Measurements from ENCODE around the gene SP100. TPM values are rescaled to one million over a fixed set of nuclear protein-coding genes. Genes with fewer than 3 reads are reported as not detected.

The SP100 gene
- total and polyA plus RNA-seq, 2 of the 8 experiments (the other 6 are each of a cell fraction or from before 2014, with no cell fraction given), result 0.06 to 1.1 TPM

GRCh38 chr2:230569298-230569697 is 153.3 kb downstream of the SP100 start:
- TF ChIP-seq KDM1A (IDR thresholded peaks at IDR 0.05; ENCODE audit: borderline replicate concordance, low read length) (no peak), BACH1 (IDR thresholded peaks at IDR 0.05; ENCODE audit: low read length) (no peak), SP2 (IDR thresholded peaks at IDR 0.05; ENCODE audit: low read length) (no peak)
- Histone ChIP-seq H3K27ac (ENCODE audit: low read depth, low read length) (no peak overlapping the region), H3K4me2 (ENCODE audit: insufficient read depth in 1 of 2, low read depth in 2 of 2, low read length in 2 of 2) (no peak overlapping the region), H2BK5ac (ENCODE audit: low read depth, low read length) (no peak overlapping the region), H3K4ac (replicated peaks; ENCODE audit: insufficient read length, low read depth, low read length) (no peak overlapping the region), H3K4me3 (ENCODE audit: extremely low read depth in 1 of 4, insufficient read depth in 2 of 4, low read depth in 3 of 4, low read length in 4 of 4) (no peak overlapping the region), H3K56ac (replicated peaks; ENCODE audit: insufficient read length, low read depth, low read length) (no peak overlapping the region), H4K20me1 (replicated peaks in 1 of 2; ENCODE audit: control insufficient read depth in 1 of 2, insufficient read depth in 2 of 2, low read length in 2 of 2) (no peaks in the 10 kb centered on the region), H4K5ac (ENCODE audit: insufficient read length, low read depth, low read length) (no peak overlapping the region), H2BK15ac (ENCODE audit: low read length) (no peak overlapping the region), H3K79me1 (ENCODE audit: low read depth, low read length) (no peaks in the 10 kb centered on the region), H3K4me1 (replicated peaks in 1 of 4; ENCODE audit: control insufficient read depth in 3 of 4, insufficient read depth in 4 of 4, low read length in 3 of 4) (no peaks in the 10 kb centered on the region), H2AFZ (ENCODE audit: low read length) (no peak overlapping the region), H3K9ac (replicated peaks in 1 of 4; ENCODE audit: extremely low read depth in 1 of 4, low read depth in 3 of 4, low read length in 3 of 4) (no peak overlapping the region), H2BK12ac (ENCODE audit: low read depth, low read length) (no peak overlapping the region), H3K23me2 (ENCODE audit: low read depth, low read length) (no peaks in the 10 kb centered on the region), H2BK20ac (ENCODE audit: low read length) (no peak overlapping the region), H2AK5ac (ENCODE audit: low read depth, low read length) (no peak overlapping the region), H3K23ac (ENCODE audit: insufficient read length) (no peak overlapping the region), H3K79me2 (ENCODE audit: control insufficient read depth in 1 of 2, insufficient read depth in 2 of 2, low read length in 2 of 2) (no peaks in the 10 kb centered on the region), H3K27me3 (replicated peaks in 1 of 4; ENCODE audit: control insufficient read depth in 3 of 4, extremely low read depth in 1 of 4, insufficient read depth in 3 of 4, low read length in 3 of 4) (no peaks in the 10 kb centered on the region), H3K9me3 (ENCODE audit: insufficient read depth in 2 of 2, low read depth in 1 of 2, low read length in 1 of 2) (peaks cover 12 to 21% of the 10 kb centered on the region in 2 experiments; a peak in 3 of 4 replicates), H3K18ac (ENCODE audit: extremely low read depth, low read length) (no peak overlapping the region), H2BK120ac (replicated peaks; ENCODE audit: low read depth, low read length) (no peak overlapping the region), H3K36me3 (ENCODE audit: control insufficient read depth in 2 of 4, insufficient read depth in 4 of 4, low read length in 3 of 4) (no peaks in the 10 kb centered on the region), H3K14ac (ENCODE audit: insufficient read length) (no peak overlapping the region), H4K91ac (replicated peaks; ENCODE audit: insufficient read length, low read length) (no peak overlapping the region), H4K8ac (ENCODE audit: extremely low read depth, insufficient read depth, low read length) (no peak overlapping the region)
- 95% methylated on average over 2 of the region's 2 CpGs; no CpG with 5 or more reads in 1 of the 2 experiments for WGBS, 2 experiments (ENCODE audit: extremely low coverage in 1 of 2, insufficient coverage in 1 of 2, insufficient read length in 1 of 2, insufficient replicate concordance in 2 of 2, low coverage in 1 of 2, low lambda C conversion rate in 2 of 2, missing lambda C conversion rate in 1 of 2)
- FAIRE-seq (no peak), DNase-seq (ENCODE audit: low read depth in 1 of 2, low spot score in 2 of 2) (no peak)
- ChIA-PET CTCF (ENCODE audit: partially characterized antibody) (no interaction called here), POLR2A (ENCODE audit: partially characterized antibody) (no interaction called here)
